T-helper 17 cell (primary cell): Measurements from ENCODE around the gene NRARP. TPM values are rescaled to one million over a fixed set of nuclear protein-coding genes. Genes with fewer than 3 reads are reported as not detected.
A peak's percentile ranks its signal among the peaks of the same experiment; 100 is the strongest.

Experiments used
- ATAC-seq: fragments of 150-1000 bp; cut with Tn5 transposase; 2 replicates; pipeline ENCODE4 v1.10.0; 2021; ENCODE audit warnings: mild to moderate bottlenecking, moderate library complexity
- DNase-seq, 3 donors: peaks; one replicate each; pipeline versions ENCODE4 v3.0.0 to v3.0.0-alpha.2; 2020 to 2021
- H3K9me3 ChIP-seq: one replicate; pipeline ENCODE4 v1.7.0; 2013; ENCODE audit warnings: low read length, mild to moderate bottlenecking; ENCODE audit not compliant: control insufficient read depth, poor library complexity, severe bottlenecking
- H3K27ac Mint-ChIP-seq: one replicate; pipeline ENCODE4 v1.8.0; 2022; ENCODE audit warnings: mild to moderate bottlenecking, moderate library complexity, mixed read lengths
- H3K27me3 Mint-ChIP-seq: one replicate; pipeline ENCODE4 v1.8.0; 2022; ENCODE audit warnings: mixed read lengths
- H3K36me3 Mint-ChIP-seq: one replicate; pipeline ENCODE4 v1.8.0; 2022; ENCODE audit warnings: low read depth, mixed read lengths
- H3K4me1 Mint-ChIP-seq: one replicate; pipeline ENCODE4 v1.8.0; 2022; ENCODE audit warnings: mild to moderate bottlenecking, mixed read lengths
- H3K4me3 Mint-ChIP-seq: one replicate; pipeline ENCODE4 v1.8.0; 2022; ENCODE audit warnings: mild to moderate bottlenecking, moderate library complexity, mixed read lengths
- total RNA-seq, 4 donors: library from RNA in 2 of 4; stranded (reverse) in 2 of 4; gene quantifications; one replicate each; pipeline ENCODE4 v1.2.3 and lab custom pipeline; 2022 to 2026

Gene NRARP
- total RNA-seq, 2 donors from 2014 or later: 0.42 to 0.91 TPM

GRCh38 chr9:137318602-137319001 is 16.5 kb upstream of the NRARP start:
- Mint-ChIP-seq H3K4me3 (no peak overlapping the region), H3K36me3 (no peaks in the 10 kb centered on the region)
- ATAC-seq: no peak

DNA sequence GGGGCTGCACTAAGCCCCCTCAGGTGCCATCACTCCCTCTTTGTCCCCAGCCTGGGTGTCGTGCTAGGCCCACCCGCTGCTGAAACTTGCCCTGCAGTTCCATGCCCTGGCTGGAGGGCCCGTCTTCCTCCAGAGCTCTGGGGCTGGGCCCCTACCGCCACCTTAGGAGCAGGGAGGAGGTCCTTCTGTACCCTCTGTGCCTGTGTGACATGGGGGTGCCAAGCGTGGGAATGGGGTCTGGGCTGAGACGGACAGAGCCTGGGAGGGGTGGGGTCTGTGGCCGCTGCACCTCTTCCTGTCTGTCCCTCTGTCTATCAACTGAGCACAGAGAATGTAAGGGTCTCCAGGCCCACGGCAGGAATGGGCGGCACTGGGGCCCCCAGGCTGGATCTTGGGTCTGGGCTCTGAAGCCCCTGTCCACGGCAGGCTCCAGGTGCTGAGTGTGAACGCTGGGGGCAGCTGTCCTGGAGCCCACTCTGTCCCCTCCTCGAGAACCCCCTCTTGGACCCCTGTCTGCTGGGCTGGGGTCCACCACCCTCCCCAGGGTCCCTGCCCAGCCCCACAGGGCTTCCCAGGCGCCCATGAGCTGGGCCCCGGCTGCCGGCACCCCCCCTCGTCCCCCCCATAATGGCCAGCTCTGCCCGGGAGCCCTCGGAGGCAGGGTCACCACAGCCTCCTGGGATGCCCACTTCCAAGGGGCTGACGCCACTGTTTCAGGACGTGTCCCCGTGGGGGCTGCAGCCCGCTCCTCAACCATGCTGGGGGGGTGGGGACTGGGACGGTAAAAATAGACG is 15.8 kb upstream of the NRARP start:
- Mint-ChIP-seq H3K4me3 (no peak overlapping the region), H3K36me3 (no peaks in the 10 kb centered on the region), H3K27me3 (no peaks in the 10 kb centered on the region), H3K4me1 (peaks cover 4% of the 10 kb centered on the region), H3K27ac (no peak overlapping the region)
- ATAC-seq (no peak), DNase-seq (peak in 2 of 3 donors; percentile 3 to 7)
- H3K9me3 ChIP-seq: no peaks in the 10 kb centered on the region

More at GRCh38 chr9:137318602-137319001, 16.5 kb upstream of the NRARP start:
- no peak overlapping the region for H3K27ac Mint-ChIP-seq
- no peaks in the 10 kb centered on the region for H3K27me3 Mint-ChIP-seq
- DNase-seq: no peak
- H3K4me1 Mint-ChIP-seq: peaks cover 4% of the 10 kb centered on the region
- H3K9me3 ChIP-seq: no peaks in the 10 kb centered on the region

- ATAC-seq (no peak), DNase-seq (peak in 2 of 3 donors; percentile 4 to 8)
- Mint-ChIP-seq H3K4me3 (peak overlapping the region; percentile 7), H3K4me1 (peaks cover 4% of the 10 kb centered on the region), H3K27me3 (no peaks in the 10 kb centered on the region), H3K27ac (no peak overlapping the region), H3K36me3 (no peaks in the 10 kb centered on the region)
- H3K9me3 ChIP-seq: no peaks in the 10 kb centered on the region
Observed at GRCh38 chr9:137317021-137317717, 15.1 kb upstream of the NRARP start.

- Mint-ChIP-seq H3K4me3 (peak overlapping the region; percentile 7), H3K27ac (no peak overlapping the region), H3K36me3 (no peaks in the 10 kb centered on the region), H3K4me1 (peaks cover 4% of the 10 kb centered on the region), H3K27me3 (no peaks in the 10 kb centered on the region)
- DNase-seq: peak in 1 of 3 donors; percentile 12
- peak; percentile 32 for ATAC-seq
- H3K9me3 ChIP-seq: no peaks in the 10 kb centered on the region
Observed at GRCh38 chr9:137316012-137316981, 14.2 kb upstream of the NRARP start.

DNA sequence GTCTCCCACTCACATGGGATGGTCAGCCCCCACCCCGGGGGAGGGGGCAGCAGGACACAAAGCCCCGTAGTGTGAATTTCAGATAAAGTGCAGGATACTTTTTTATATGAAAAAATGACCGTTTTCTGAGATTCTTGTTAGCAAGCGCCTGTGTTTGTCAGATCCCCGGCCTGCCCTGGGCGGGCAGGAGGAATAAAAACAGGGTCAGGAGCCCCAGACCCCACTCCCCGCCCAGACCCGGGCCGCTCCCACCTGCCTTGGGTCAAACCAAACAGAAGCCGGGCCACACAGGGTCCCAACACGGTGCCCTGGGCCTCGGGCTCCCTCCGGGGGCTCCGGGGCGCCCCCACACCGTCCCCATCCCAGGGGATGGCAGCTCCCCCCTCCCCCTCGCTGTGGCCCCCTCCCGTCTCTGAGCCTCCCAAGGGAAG is 13.5 kb upstream of the NRARP start:
- Mint-ChIP-seq H3K4me3 (no peak overlapping the region), H3K36me3 (no peaks in the 10 kb centered on the region), H3K27ac (no peak overlapping the region), H3K4me1 (peaks cover 2% of the 10 kb centered on the region), H3K27me3 (no peaks in the 10 kb centered on the region)
- DNase-seq (no peak), ATAC-seq (no peak)
- no peaks in the 10 kb centered on the region for H3K9me3 ChIP-seq

GRCh38 chr9:137314561-137315560 is 12.8 kb upstream of the NRARP start:
- Mint-ChIP-seq H3K27ac (no peak overlapping the region), H3K4me1 (no peaks in the 10 kb centered on the region), H3K4me3 (no peak overlapping the region), H3K36me3 (no peaks in the 10 kb centered on the region), H3K27me3 (no peaks in the 10 kb centered on the region)
- ATAC-seq (no peak), DNase-seq (peak in 2 of 3 donors; percentile 7 to 9)
- H3K9me3 ChIP-seq: no peaks in the 10 kb centered on the region

DNA sequence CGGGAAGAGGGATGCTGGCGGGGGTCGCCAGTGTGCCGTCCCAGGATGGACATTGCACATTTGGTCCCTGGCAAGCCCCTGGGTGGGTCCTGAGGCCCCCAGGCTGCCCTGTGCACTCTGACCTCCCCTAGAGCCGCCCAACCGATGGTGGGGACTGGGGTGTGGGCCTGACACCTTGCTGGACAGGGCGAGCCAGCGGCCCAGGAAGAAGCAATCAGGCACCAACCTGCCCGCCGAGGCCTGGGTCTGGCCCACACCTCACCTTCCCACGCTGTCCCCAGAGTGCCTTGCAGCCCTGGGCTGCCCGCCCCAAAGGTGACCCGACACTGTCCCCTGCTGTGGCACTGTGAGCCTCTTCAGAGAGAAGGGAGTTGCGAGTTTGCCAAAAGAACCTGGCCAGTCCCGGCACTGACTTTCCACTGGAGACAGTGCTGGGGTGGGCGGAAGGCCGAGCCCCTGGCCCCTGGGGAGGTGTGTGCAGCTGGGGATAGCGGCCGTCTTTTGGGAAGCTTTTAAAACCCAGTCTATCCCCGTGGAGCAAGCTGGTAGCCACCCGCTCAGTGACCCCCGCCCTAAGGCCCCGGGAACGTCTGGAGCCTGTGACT is 12.0 kb upstream of the NRARP start:
- H3K4me3 Mint-ChIP-seq: no peak overlapping the region
- no peak for DNase-seq
- no peaks in the 10 kb centered on the region for H3K27me3 Mint-ChIP-seq
- H3K27ac Mint-ChIP-seq: no peak overlapping the region
- no peaks in the 10 kb centered on the region for H3K4me1 Mint-ChIP-seq
- H3K36me3 Mint-ChIP-seq: no peaks in the 10 kb centered on the region
- no peaks in the 10 kb centered on the region for H3K9me3 ChIP-seq
- ATAC-seq: no peak

DNA sequence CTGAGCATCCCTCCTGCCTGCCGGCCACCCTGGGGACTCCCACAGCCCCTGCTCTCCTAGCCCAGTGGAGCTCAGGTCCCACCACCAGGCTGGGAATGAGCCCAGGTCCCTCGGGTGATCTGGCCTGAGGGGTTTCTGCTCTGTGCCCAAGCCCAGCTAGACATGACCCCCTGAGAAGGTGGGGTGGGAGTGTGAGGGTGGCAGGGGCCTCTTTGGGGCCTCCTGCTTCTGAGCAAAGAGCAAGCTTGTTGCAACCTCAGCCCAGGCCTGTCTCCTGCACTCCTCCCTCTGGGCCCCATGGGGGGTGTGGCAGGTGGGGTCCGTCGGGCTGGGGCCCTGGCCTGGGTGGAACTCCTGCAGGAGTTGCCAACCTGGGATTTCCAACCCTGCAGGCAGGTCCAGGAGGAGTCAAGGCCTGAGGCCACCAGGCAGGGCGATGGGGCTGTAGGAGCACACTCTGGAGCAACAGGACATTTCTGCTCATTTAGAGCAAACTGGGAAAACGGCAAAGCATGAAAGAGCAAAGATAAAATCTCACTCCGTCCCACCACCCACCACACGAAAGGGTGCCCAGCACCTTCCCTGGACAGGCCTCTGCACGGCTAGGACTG is 11.4 kb upstream of the NRARP start:
- H3K4me1 Mint-ChIP-seq: no peaks in the 10 kb centered on the region
- H3K9me3 ChIP-seq: no peaks in the 10 kb centered on the region
- no peaks in the 10 kb centered on the region for H3K27me3 Mint-ChIP-seq
- ATAC-seq: no peak
- no peak for DNase-seq
- no peak overlapping the region for H3K27ac Mint-ChIP-seq
- H3K36me3 Mint-ChIP-seq: no peaks in the 10 kb centered on the region
- no peak overlapping the region for H3K4me3 Mint-ChIP-seq

DNA sequence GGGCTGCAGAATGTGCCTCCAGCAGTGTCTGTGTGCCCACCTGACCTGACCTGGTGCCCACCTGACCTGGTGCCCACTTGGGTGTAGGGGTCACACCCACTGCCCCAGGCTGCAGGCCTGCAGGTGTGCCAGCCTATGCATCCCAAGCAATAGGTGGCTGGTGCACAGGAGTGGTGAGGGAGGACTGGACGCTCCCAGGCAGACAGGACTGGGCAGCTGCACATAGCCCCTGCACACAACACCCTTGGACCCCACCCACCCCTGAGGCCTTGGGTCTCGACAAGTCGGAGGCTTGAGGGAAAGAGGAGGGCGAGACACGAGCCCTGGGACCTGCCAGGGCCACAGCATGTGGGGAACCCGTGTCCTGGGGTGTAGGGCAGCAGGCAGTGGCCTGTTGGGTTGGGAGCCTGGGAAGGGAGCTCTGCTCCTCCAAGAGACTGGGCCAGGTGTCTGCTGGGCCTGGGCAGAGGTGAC is 10.8 kb upstream of the NRARP start:
- DNase-seq (no peak), ATAC-seq (no peak)
- no peaks in the 10 kb centered on the region for H3K27me3 Mint-ChIP-seq
- H3K27ac Mint-ChIP-seq: no peak overlapping the region
- no peaks in the 10 kb centered on the region for H3K36me3 Mint-ChIP-seq
- H3K4me1 Mint-ChIP-seq: no peaks in the 10 kb centered on the region
- H3K4me3 Mint-ChIP-seq: no peak overlapping the region
- no peaks in the 10 kb centered on the region for H3K9me3 ChIP-seq

- DNase-seq: no peak
- Mint-ChIP-seq H3K36me3 (no peaks in the 10 kb centered on the region), H3K27ac (no peak overlapping the region), H3K4me1 (no peaks in the 10 kb centered on the region), H3K27me3 (no peaks in the 10 kb centered on the region), H3K4me3 (no peak overlapping the region)
- ATAC-seq: no peak
- no peaks in the 10 kb centered on the region for H3K9me3 ChIP-seq
Observed at GRCh38 chr9:137311986-137312851, 10.1 kb upstream of the NRARP start.
